GM12872 (cell line): Measurements from ENCODE around the gene ZCCHC14.

Source experiments
- CTCF ChIP-seq: IDR thresholded peaks from 3 replicates; pipeline ENCODE4 v1.5.1; 2011; ENCODE audit warnings: low read depth, mild to moderate bottlenecking, low read length, moderate library complexity; ENCODE audit not compliant: insufficient read depth

ZCCHC14 gene

DNA sequence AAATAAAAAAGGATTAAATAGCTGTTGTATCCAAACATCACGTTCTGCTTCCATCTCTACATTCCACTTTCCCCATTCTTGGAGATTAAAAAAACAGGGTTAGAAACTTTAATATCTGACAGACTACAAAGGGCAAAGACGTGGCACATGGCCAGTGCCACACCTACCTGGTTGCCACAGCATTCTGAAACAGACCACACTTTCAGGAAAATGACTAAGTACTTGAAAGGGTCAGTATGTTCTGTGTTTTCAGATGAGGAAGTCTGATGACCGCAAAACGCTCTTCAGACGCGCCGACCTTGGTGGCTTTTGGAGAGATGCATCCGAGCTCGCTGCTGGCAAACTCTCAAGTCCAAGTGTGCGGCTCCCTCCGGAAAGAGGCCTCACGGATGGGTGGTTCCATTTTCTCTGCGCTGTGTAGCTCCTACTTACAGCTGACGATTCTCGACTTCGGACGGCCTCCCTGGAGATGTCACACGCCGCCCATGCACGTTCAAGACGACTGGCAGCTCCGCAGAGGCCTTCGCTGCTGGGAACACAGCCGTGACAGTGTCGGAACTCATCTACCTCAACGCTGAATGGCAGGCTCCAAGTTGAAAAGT lies 85.2 kb downstream of the ZCCHC14 start:
- no peak for TF ChIP-seq CTCF

- no peak for TF ChIP-seq CTCF
Measured at GRCh38 chr16:87406495-87407088, 86.2 kb downstream of the ZCCHC14 start.

GRCh38 chr16:87404764-87405625 lies 87.8 kb downstream of the ZCCHC14 start:
- TF ChIP-seq CTCF = no peak

DNA sequence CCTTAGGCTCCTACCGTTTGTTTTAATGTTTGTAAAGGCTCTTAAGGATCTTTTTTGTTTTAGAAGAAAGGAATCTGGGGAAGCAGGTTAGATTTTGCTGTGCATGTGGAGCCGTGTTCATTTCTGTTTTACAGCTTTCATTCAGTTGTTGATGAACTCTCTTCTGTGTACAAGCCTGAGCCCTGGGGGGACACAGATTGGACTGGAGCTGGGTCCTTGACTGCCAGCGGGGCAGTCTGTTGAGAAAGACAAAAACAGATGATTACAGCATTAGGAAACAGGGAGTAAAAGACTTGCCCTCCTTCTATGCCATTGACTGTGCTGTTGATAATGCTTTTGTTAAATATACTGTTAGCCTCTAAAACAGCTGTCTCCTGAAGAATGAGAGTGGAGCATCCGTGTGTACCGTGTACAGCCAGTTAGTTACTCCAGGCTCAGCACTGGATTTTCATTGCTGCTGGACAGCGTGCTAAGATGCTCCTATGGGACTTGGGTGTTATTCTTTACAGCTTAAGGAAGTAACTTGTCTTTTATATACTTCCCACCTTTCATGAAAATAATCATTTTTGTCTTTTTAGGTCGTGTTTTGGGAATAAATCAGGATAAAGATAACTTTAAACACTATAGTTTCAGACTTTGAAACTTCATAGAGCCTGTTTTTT lies 97.5 kb downstream of the ZCCHC14 start:
- TF ChIP-seq CTCF = no peak

DNA sequence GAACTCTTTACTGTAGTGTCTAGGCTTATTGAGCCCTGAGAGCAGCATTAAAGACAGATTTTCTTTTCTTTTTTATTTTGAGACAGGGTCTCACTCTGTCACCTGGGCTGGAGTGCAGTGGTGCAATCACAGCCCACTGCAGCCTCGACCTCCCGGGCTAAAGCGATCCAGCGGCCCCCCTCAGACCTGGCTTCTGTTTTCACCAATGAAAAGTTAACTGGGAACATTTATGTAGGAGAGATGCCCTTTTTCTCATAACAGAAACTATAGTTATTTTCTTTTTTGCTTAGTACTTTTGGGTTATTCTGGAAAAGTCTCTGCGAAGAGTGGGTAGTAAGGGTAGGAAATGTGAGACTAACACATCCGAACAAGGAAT lies 99.2 kb downstream of the ZCCHC14 start:
- no peak for TF ChIP-seq CTCF

GRCh38 chr16:87392821-87393679 lies 99.8 kb downstream of the ZCCHC14 start:
- TF ChIP-seq CTCF = no peak
